Stimulated activated CD8-positive, alpha-beta memory T cell treated with anti-CD3 and anti-CD28 coated beads, Interleukin-12 subunit alpha, Interleukin-12 subunit beta, amount 100 ng/mL, for 24 hours (primary cell): ENCODE data around the gene RABL3.
"Not testable (repeated sequence)": the region's sequence is repeated elsewhere in the genome, so short reads cannot be mapped to it uniquely, and the experiment has no call there.

Source experiments
- DNase-seq: peaks from one replicate; pipeline ENCODE4 v3.0.0-alpha.2; 2020; ENCODE audit errors: extremely low read depth

The RABL3 gene, protein sequence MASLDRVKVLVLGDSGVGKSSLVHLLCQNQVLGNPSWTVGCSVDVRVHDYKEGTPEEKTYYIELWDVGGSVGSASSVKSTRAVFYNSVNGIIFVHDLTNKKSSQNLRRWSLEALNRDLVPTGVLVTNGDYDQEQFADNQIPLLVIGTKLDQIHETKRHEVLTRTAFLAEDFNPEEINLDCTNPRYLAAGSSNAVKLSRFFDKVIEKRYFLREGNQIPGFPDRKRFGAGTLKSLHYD

DNA sequence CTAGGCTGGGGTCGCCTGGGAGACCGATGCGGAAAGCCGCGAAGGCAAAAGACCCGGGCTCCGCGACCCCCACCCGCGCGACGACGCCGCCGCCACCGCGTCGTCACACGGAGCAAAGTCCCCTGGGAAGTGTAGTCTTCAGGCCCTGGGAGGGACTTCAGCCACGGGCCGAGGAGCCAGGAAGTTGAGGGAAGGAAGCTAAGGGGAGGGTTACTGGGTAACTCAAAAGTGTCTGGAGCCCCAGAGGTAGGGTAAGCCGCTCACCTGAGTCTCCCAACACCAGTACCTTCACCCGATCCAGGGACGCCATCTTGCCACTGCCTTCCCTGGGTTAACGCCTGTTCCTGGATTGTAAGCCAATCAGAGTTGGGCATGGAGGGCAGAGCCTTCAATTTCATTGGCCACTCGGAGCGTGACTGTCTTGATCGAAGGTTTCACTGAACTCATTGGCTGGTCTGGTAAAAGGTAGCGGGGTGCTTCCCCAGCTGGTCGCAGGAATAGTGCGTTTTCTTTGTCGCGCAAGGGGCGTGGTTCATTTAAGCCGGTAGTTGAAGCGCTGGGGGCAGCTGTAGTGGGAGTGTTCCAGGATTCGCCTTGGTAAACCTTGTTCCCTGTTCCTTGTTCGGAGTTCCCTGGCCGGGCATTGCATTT, at the start of gene RABL3, which contains the start of gene GTF2E1:
RABL3 (minus strand) TSS at position 319 of the 651 bp plus-strand sequence; CDS start at position 310, 9 bp downstream.
GTF2E1 (plus strand) TSS at position 547 of the 651 bp plus-strand sequence. CDS start 7,809 bp downstream, outside the sequence.
- DNase-seq, result peak; percentile 87

GRCh38 chr3:120791913-120792312, 49.6 kb upstream of the RABL3 start:
- no peak for DNase-seq

DNA sequence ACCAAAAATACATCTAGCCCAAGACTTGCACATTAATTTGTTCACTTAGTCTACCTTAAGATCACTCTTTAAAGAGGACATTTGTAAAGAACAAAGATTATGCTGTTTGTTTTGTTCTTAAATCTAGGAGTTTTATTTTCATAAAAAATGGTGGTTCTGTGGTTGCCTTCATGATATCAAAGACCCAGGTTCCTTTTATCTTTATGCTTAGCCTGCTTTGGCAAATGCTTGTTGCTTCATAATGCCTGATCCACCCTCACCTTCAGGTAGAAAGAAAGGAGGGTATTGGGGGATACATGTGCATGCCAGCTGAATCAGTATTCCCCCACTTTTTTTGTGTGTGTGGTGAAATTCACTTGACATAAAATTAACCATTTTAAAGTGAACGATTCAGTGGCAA, 48.7 kb upstream of the RABL3 start:
- no peak for DNase-seq

GRCh38 chr3:120785832-120786231, 43.5 kb upstream of the RABL3 start:
- DNase-seq, result not testable (repeated sequence)

GRCh38 chr3:120780977-120781376, 38.7 kb upstream of the RABL3 start:
- DNase-seq, result no peak

DNA sequence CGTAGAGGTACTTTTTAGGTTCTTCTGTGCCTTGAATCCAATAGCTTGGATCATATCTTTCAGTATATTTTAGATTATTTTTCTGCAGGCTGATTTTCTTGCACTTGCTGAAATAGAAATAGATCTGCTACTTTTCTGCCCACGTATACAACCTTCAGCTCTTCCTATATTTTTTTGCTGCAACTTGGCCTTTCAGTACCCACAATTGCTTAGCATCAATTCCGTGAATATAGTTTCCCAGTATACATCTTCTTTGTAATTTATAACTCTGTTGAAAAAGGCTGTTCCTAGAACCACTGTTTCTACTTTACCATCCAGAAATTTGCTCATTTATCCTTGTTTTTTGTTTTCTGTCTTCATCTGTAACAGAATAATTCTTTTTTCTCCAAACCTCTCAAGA, 36.5 kb upstream of the RABL3 start:
- no peak for DNase-seq

DNA sequence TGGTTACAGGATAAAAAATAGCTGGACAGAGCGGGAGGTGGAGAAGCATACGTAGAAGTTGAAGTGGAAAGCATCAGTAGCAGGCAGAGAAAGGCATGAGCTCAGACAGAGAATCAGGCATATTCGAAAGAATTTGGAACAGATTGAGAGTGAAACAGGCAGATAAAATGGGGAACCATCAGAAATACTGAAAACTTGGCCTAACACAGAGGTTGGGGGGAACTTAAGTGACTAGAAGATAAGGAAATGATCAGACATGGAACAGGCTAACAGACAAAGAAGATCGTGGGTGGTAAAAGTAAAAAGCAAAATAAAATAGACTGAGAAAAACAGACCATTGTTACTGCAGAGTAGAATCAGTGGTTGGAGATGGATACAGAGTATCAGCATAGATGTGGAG, 33.1 kb upstream of the RABL3 start:
- DNase-seq, result no peak

- DNase-seq, result no peak
Observed at GRCh38 chr3:120773932-120774331, 31.6 kb upstream of the RABL3 start.

- DNase-seq, result no peak
Observed at GRCh38 chr3:120772081-120772480, 29.8 kb upstream of the RABL3 start.

GRCh38 chr3:120770891-120771290, 28.6 kb upstream of the RABL3 start:
- no peak for DNase-seq

DNA sequence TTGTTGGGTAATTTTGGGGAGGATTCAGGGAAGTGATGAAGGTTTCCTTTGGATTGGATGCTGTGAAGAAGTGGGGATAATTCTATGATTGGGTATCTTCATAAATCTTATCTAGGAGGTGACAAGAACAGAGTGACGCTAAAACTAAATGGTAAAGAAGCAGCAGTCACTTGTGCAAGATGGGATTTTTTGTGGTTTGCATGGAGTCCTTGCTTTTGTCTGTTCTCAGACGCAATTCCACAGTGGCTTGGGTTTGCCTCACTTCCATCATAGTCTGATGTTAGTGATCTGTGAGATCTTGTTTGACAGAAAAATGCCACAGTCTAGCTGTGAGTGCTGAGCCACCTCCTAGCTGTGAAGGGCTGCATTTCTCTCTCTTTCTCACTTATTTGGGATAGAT, 27.1 kb upstream of the RABL3 start:
- DNase-seq, result no peak

DNA sequence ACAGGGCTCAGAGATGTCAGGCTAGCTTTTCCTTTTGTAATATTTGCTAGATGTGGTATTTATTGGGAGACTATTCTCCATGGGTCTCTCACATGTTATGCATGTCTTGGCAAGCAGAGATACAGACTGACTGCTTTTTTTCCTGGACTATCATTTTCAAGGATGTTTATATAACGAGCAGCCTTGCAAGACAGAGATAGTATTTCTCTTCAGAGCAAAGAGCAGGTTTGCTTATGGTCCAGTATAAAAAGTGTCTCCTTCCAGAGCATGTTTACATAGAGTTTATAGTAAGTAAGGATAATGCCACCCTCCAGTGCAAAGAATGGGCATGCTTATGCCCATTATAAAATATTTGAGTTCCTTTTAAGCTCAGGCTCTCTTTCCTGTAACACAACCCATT, 24.8 kb upstream of the RABL3 start:
- no peak for DNase-seq

DNA sequence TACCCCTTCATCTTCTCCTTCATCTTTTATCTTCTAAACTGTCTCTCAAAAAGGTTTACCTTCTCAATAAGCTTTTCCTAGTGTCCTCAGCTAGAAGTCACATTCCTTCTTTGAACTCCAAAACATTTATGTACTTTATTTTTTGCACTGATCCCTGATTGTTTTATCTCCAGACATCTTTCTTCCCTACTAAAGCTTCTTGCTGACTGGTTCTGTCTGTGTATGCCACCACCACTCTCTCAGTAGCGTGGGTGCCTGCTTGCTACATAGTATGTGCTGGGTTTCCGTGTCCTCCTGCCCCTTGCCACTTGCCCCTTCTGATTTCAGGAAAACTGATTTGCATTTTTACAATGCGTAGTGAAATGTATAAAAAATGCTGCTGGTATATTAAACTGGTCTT, 24.3 kb upstream of the RABL3 start:
- DNase-seq, result no peak

GRCh38 chr3:120765830-120766493, 23.6 kb upstream of the RABL3 start:
- no peak for DNase-seq

- no peak for DNase-seq
Observed at GRCh38 chr3:120764206-120764605, 21.9 kb upstream of the RABL3 start.

DNA sequence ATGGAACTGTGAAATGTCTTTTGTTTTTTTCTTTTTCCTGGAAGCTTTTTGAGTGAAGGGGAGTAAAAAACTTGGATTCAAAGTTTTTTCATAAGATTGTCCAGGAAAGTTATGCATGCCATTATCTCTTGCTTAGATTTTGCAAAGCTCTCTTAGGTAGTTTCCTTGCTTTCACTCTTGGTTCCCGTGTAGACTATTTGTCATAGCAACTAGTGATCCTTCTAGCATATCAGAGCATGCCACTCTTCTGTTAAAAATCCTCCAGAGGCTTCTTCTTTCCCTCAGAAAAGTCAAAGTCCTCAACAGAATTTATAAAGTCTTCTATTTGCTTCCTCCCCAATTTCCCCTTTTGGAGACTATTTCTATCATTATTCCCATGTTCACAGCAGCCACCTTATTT, 21.3 kb upstream of the RABL3 start:
- DNase-seq, result no peak

DNA sequence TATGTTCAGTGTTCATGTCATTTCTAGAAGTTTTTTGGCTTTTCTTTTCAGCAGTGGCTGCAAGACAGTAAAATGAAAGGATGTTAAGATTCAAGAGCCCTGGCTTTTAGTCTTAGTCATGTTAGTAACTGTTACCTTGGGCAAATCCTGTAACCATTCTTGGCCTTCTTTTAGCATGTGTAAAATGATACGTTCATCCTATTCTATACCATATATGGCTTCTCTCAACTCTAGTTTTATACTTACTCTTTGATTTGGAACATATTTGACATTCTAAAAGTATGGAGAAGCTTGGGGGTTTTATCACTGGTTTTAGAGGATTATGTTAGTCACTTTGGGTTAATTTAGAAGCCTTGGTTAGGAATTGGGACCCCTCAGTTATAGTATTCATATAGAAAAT, 20.3 kb upstream of the RABL3 start:
- no peak for DNase-seq

- not testable (repeated sequence) for DNase-seq
Observed at GRCh38 chr3:120758551-120758950, 16.2 kb upstream of the RABL3 start.

GRCh38 chr3:120756061-120756460, 13.7 kb upstream of the RABL3 start:
- DNase-seq, result no peak

- no peak for DNase-seq
Observed at GRCh38 chr3:120753810-120754209, 11.5 kb upstream of the RABL3 start.

- DNase-seq, result no peak
Observed at GRCh38 chr3:120752865-120753264, 10.5 kb upstream of the RABL3 start.

DNA sequence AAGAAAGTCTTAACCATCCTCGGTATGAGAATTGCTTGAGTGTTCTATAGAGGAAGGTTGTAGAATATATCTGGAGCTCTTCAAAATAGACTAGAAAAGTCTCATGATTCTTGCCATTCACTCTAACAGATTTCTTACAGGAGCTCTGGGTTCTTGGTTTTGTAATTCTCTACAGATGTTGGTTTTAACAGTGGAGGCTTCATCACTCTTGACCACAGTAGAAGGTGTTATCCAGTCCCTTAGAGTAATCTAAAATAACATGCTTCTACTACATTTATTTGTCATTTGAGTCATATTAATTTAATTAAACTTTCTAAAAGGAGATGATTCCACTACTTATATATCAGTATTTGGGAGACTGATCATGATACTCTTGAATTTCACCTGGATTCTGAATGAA, 9.9 kb upstream of the RABL3 start:
- DNase-seq, result no peak

GRCh38 chr3:120749843-120750242, 7.5 kb upstream of the RABL3 start:
- DNase-seq, result no peak
